Calu3 (cell line): ENCODE measurements around the gene DEAF1. TPM values are rescaled to one million over a fixed set of nuclear protein-coding genes. Genes with fewer than 3 reads are reported as not detected.

Experiments used
- BruUV-seq: library from RNA; stranded (reverse); fragments of 400-500 nt; replicated peaks from 2 replicates; lab custom pipeline; 2021; lab: Mats Ljungman, UMichigan
- CTCF ChIA-PET: fragments of 300-600 bp; sonication (Branson Sonifier 250); formaldehyde crosslinking; loops from one replicate; lab custom pipeline; 2022; ENCODE audit warnings: antibody characterized with exemption; lab: Charles Lee
- DNase-seq: peaks from one replicate; pipeline ENCODE4 v3.0.0; 2022
- H3K27ac Mint-ChIP-seq: one replicate; pipeline ENCODE4 v1.8.0; 2022; ENCODE audit warnings: mixed read lengths; ENCODE audit not compliant: unreplicated experiment
- H3K27me3 Mint-ChIP-seq: one replicate; pipeline ENCODE4 v1.8.0; 2022; ENCODE audit warnings: mixed read lengths; ENCODE audit not compliant: unreplicated experiment
- H3K36me3 Mint-ChIP-seq: one replicate; pipeline ENCODE4 v1.8.0; 2022; ENCODE audit warnings: mild to moderate bottlenecking, moderate library complexity, mixed read lengths; ENCODE audit not compliant: insufficient read depth, unreplicated experiment
- H3K4me1 Mint-ChIP-seq: one replicate; pipeline ENCODE4 v1.8.0; 2022; ENCODE audit warnings: mild to moderate bottlenecking, low read depth, mixed read lengths; ENCODE audit not compliant: unreplicated experiment
- H3K4me3 Mint-ChIP-seq: one replicate; pipeline ENCODE4 v1.8.0; 2022; ENCODE audit warnings: mild to moderate bottlenecking, low read depth, moderate library complexity, mixed read lengths; ENCODE audit not compliant: unreplicated experiment
- H3K9me3 Mint-ChIP-seq: one replicate; pipeline ENCODE4 v1.8.0; 2022; ENCODE audit warnings: low read depth, mixed read lengths; ENCODE audit not compliant: unreplicated experiment
- intact Hi-C: fragments of 100-400 bp; cut with micrococcal nuclease; formaldehyde crosslinking; loops from one replicate; pipeline ENCODE4 v1.10.0; 2022; ENCODE audit not compliant: unreplicated experiment
- total RNA-seq: library from RNA; stranded (reverse); gene quantifications from 2 replicates; pipeline ENCODE4 v1.2.3, GENCODE V29; 2022
- TF ChIP-seq, protein P1 (sequence below): fragments of 200-600 bp; IDR thresholded peaks from one replicate; pipeline ENCODE4 v1.8.0; 2022; ENCODE audit warnings: antibody characterized with exemption; ENCODE audit not compliant: unreplicated experiment

Gene DEAF1
- total RNA-seq, 1 experiment from 2014 or later = 57.0 TPM

DNA sequence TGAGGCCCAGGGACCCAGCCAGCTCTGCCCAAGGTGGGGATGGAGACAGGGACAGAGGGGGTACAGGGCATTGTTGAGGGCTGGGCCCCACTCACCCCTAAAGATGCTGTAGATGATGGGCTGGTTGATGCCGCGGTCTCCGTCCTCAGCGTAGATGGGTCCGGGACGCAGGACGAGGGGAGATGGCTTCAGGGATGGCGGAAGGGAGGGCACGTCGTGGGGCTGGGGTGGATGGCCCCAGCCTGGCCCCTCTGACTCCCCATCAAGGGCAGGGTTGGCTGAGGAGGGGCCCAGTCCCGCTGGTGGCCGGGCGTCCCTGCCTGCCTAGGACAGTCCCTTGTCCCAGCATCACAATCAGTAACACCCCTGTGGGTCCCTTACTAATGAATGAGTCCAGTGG lies 74.8 kb downstream of the DEAF1 start:
- TF ChIP-seq, protein P1, sequence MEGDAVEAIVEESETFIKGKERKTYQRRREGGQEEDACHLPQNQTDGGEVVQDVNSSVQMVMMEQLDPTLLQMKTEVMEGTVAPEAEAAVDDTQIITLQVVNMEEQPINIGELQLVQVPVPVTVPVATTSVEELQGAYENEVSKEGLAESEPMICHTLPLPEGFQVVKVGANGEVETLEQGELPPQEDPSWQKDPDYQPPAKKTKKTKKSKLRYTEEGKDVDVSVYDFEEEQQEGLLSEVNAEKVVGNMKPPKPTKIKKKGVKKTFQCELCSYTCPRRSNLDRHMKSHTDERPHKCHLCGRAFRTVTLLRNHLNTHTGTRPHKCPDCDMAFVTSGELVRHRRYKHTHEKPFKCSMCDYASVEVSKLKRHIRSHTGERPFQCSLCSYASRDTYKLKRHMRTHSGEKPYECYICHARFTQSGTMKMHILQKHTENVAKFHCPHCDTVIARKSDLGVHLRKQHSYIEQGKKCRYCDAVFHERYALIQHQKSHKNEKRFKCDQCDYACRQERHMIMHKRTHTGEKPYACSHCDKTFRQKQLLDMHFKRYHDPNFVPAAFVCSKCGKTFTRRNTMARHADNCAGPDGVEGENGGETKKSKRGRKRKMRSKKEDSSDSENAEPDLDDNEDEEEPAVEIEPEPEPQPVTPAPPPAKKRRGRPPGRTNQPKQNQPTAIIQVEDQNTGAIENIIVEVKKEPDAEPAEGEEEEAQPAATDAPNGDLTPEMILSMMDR = no peak
- no peak overlapping the region for H3K4me3 Mint-ChIP-seq

GRCh38 chr11:619628-620050 lies 75.4 kb downstream of the DEAF1 start:
- Mint-ChIP-seq H3K27ac (no peak overlapping the region), H3K36me3 (peaks cover 60% of the 10 kb centered on the region), H3K27me3 (no peaks in the 10 kb centered on the region), H3K9me3 (no peaks in the 10 kb centered on the region), H3K4me3 (no peak overlapping the region), H3K4me1 (peaks cover 10% of the 10 kb centered on the region)
- no TSS peak for BruUV-seq
- TF ChIP-seq, protein P1 = no peak
- intact Hi-C loops = no loop called here
- no peak for DNase-seq
- CTCF ChIA-PET = no interaction called here

More for the DNA sequence above, 74.8 kb downstream of the DEAF1 start:
- Mint-ChIP-seq H3K27me3 (no peaks in the 10 kb centered on the region), H3K9me3 (no peaks in the 10 kb centered on the region), H3K36me3 (peaks cover 60% of the 10 kb centered on the region), H3K27ac (no peak overlapping the region), H3K4me1 (peaks cover 10% of the 10 kb centered on the region)
- BruUV-seq = no TSS peak
- intact Hi-C loops = no loop called here
- CTCF ChIA-PET = no interaction called here
- no peak for DNase-seq

GRCh38 chr11:618856-619627 lies 76.0 kb downstream of the DEAF1 start:
- H3K27ac Mint-ChIP-seq = no peak overlapping the region

DNA sequence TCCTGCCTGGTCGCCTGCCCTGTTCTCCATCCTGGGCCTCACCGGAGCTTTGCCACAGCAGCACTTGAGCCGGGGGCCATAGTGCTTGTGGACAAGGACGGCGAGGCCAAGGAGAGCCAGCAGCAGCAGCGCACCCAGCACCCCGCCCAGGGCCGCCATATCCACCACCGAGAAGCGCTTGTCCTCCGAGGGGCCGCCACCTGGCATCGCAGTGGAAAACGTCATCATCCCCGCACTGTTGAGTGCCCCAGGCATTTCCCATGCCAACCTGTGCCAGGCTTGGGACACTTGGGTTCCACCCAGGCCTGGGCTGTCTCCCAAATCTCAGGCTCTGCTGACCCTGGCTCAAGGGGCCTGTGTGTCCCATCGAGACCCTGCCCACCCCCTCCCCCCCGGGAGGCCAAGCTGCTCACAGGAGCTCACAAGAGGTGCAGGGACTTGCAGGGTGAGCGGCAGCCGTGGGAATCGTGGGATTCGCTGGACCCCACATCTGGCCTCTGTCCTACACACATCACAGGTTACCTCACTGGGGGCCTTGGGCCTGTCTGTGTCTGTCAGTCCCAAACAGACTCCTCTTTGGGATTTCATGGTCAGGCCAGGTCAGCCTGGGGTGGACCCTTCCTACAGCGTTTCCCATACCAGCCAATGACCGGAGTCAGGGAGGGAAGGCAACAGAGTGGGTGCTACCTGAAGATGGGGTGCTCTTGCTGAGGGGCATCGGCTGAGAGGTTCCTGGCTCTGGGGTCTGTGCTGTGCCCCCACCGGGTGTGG lies 76.9 kb downstream of the DEAF1 start:
- TF ChIP-seq, protein P1 = no peak
- CTCF ChIA-PET = no interaction called here
- H3K9me3 Mint-ChIP-seq = no peaks in the 10 kb centered on the region
- peaks cover 64% of the 10 kb centered on the region for H3K36me3 Mint-ChIP-seq
- DNase-seq = no peak
- no peaks in the 10 kb centered on the region for H3K27me3 Mint-ChIP-seq
- intact Hi-C loops = no loop called here
- no peak overlapping the region for H3K27ac Mint-ChIP-seq
- H3K4me3 Mint-ChIP-seq = no peak overlapping the region
- peaks cover 1% of the 10 kb centered on the region for H3K4me1 Mint-ChIP-seq
- no TSS peak for BruUV-seq

More at GRCh38 chr11:618856-619627, 76.0 kb downstream of the DEAF1 start:
- Mint-ChIP-seq H3K4me1 (peaks cover 10% of the 10 kb centered on the region), H3K27me3 (no peaks in the 10 kb centered on the region), H3K36me3 (peaks cover 65% of the 10 kb centered on the region), H3K9me3 (no peaks in the 10 kb centered on the region), H3K4me3 (no peak overlapping the region)
- no peak for DNase-seq
- intact Hi-C loops = no loop called here
- no TSS peak for BruUV-seq
- CTCF ChIA-PET = no interaction called here
- TF ChIP-seq, protein P1 = no peak
